ENCODE measurements around the gene CAMK2B.

DNA sequence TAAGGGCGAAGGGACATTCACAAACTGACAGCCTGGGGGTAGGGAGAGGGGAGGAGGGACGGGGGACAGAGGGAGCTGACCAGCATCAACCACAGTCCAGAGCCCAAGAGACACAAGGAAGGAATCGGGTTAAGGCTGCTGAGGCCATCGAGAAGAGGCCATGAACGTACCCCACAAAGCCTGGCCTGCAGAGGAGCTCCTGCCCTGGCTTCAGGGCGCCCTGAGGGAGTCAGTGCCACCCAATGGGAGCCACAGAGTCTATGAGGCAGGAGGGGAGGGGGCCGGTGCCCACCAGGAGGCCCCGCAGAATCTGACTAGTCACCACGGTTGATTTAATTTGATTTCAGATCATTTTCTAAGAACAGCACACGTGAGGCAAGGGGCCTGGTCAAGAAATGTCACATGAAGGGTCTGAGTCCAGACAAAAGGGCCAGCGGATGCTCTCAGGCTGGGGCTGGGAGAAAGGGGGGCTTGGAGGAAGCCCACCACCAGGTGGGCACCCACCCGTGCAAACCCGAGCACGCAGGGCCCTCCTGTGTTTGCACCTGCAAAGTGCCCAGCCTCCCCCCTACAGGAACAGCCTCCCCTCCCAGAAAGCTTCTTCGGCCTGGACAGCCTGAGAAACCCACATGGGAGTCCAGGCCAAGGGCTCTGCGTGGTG is 40.4 kb downstream of the CAMK2B start:
- no peak for TF ChIP-seq EP300 (IDR thresholded peaks at IDR 0.05)
- TF ChIP-seq, protein P1, sequence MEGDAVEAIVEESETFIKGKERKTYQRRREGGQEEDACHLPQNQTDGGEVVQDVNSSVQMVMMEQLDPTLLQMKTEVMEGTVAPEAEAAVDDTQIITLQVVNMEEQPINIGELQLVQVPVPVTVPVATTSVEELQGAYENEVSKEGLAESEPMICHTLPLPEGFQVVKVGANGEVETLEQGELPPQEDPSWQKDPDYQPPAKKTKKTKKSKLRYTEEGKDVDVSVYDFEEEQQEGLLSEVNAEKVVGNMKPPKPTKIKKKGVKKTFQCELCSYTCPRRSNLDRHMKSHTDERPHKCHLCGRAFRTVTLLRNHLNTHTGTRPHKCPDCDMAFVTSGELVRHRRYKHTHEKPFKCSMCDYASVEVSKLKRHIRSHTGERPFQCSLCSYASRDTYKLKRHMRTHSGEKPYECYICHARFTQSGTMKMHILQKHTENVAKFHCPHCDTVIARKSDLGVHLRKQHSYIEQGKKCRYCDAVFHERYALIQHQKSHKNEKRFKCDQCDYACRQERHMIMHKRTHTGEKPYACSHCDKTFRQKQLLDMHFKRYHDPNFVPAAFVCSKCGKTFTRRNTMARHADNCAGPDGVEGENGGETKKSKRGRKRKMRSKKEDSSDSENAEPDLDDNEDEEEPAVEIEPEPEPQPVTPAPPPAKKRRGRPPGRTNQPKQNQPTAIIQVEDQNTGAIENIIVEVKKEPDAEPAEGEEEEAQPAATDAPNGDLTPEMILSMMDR (IDR thresholded peaks at IDR 0.05): no peak
- no peak for TF ChIP-seq POLR2A (IDR thresholded peaks at IDR 0.05)
- TF ChIP-seq POLR2AphosphoS5 (IDR thresholded peaks at IDR 0.05): no peak

Data from suprapubic skin (tissue), 4 donors.